GM21447 (cell line): Measurements from ENCODE around the gene WDR46.
A peak's percentile ranks its signal among the peaks of the same experiment; 100 is the strongest.
"Not testable (repeated sequence)": the region's sequence is repeated elsewhere in the genome, so short reads cannot be mapped to it uniquely, and the experiment has no call there.

Experiments
- ATAC-seq: cut with Tn5 transposase; IDR thresholded peaks from one replicate; pipeline ENCODE4 v1.9.1; 2021; ENCODE audit not compliant: unreplicated experiment

WDR46 gene

DNA sequence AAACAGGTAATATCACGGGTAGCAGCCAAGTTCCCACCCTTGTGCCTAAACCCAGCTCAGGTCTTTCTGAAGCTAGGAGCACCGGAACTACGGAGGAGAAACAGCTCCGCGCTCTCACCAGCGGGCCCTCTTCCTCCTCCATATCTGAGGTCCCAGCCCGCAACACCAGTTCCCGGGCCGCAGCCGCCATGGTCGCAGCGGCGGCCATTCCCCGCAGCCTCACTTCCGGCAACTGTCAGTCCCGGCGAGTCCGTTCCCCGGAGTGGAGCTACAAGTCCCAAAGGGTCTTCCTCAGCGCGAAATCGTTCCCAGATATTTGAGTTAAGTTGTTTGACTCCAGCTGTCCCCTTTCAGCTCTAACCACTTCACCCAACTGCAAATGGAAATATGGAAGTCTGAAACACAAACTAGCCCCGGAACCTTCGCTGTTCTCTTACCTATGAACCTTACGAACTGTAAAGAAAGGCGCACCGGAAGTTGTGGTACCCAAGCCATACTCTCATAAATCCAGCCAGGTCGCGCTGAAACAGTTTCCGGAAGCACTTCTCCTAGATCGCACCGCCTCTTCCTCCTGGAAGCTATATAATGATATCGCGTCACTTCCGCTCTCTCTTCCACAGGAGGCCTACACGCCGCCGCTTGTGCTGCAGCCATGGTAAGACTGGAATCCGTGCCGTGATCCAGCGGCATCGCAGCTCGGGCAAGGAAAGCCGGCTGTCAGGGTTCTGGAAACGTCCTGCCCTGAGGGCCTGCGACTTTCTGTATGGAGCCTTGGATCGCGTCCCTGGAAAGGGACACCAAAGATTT lies 17.4 kb downstream of the WDR46 start, which contains the start of the genes RPS18 and VPS52:
TSS of gene RPS18 (plus strand) at position 608 of the 807 bp plus-strand sequence. CDS start at position 653, 45 bp downstream.
TSS of gene VPS52 (minus strand) at position 409 of the 807 bp plus-strand sequence. CDS start at position 208, 201 bp downstream.
- ATAC-seq = peak; percentile 84

DNA sequence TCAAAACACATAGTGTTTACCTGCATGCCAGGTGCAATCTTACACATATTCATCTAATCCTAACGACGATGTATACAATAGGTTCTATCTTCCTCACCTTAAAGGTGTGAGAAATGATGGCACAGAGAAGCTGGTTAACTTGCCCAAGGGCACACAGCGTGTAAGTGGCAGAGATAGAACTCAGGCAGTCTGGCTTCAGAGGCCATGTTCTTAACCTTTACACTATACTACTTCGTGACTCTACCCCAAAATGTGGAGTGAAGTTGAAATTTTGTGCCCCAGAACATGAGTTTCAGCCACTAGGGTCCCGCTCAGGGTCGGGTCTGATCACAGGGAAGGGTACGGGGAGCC lies 17.9 kb downstream of the WDR46 start:
- ATAC-seq = no peak

DNA sequence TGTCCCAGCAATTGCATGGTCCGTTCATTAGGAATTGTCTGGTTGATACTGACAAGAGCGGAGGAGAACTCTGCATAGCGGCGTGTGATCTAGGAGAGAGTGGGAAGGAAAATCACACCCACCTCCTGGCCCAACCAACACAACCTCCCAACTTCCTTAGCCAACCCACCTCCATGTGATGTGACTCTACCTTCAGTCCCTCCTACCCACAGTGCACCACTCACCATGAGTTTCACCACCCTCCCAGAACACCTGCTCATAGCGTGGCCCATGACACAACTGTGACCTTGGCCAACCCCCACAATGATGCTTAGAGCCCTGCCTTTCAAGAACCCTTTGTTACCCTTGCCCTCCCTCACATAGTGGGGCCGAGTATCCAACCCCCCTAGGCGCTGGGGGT lies 25.0 kb downstream of the WDR46 start:
- no peak for ATAC-seq

DNA sequence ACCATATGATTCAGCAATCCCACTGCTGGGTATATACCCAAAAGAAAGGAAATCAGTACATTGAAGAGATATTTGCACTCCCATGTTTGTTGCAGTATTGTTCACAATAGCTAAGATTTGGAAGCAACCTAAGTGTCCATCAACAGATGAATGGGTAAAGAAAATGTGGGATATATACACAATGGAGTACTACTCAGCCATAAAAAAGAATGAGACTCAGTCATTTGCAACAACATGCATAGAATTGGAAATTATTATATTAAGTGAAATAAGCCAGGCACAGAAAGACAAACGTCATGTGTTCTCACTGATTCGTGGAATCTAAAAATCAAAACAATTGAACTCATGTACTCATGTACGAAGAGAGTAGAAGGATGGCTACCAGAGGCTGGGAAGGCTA lies 26.5 kb downstream of the WDR46 start:
- ATAC-seq = not testable (repeated sequence)

DNA sequence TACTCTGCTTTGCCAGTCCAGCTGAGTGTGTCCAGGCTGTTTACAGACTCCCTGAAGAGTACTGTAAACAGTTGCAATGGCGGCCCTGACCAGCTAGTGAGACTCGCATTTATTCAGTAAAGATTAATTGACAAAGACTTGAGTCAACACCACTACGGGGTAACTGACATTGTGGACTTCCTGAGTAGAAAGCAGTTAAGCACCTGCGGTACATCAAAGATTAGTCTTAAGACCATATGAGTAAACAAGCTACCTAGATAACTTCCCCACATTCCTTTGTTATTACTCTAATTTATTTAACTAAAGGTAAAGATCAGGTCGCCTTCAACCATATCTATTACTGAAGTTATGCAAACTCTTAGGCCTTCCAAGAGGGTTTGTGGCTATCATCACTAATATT lies 30.0 kb downstream of the WDR46 start:
- ATAC-seq = no peak

DNA sequence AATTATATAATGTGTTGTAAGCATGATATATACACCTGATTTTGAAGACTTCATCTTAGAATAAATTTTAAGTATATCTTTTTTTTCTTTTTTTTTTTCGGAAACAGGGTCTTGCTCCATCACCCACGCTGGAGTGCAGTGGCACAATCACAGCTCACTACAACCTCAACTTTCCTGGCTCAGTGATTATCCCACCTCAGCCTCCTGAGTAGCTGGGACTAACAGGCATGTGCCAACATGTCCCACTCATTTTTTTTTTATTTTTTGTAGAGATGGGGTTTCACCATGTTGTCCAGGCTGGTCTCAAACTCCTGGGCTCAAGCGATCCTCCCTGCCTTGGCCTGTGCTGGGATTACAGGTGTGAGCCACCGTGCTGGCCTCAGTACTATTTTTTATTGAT lies 34.4 kb downstream of the WDR46 start:
- no peak for ATAC-seq

DNA sequence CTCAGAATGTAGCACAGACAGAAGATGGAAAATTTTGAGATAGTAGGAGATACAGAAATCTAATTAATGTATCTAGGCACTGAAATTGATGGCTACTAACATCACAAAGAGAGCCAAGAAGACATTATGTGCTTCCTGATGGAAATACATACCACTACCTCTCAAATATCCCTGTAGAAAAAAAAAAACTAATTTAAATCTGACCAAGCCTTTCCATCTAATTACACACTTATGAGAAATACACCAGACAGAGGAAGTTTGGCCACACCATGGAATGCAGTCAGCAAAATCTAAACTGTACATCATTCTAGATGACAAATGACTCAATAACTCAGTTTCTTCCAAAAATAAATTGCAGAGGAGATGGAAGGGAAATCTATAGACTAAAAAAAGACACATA lies 36.3 kb downstream of the WDR46 start:
- no peak for ATAC-seq

DNA sequence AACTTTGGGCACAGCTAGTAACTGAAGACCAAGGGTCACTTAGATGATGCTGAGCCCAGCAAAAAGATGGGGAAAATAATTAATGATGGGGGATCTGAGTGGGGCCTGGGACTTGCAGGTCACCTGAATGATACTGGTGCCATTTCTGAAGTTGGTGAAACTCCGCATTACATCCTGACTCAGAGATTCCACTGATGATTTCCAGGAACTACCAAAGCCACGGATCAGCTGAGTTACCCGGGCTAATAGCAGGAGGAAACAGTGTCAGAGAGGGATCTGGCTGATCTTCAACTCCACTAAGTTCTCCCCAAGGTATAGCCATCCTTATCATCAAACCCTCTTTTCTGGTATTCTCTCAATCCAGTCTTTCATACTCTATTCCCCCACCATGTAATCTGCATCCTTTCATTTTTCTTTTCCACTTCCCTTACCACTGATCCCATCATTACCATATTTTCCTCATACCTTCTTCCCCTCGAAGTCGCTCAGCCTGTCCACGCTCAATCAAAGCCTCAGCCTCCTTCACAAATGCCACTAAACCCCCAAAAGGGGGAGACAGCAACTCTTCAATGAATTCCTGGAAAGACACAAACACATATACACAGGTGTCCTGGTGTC lies 37.5 kb downstream of the WDR46 start:
- ATAC-seq = no peak

DNA sequence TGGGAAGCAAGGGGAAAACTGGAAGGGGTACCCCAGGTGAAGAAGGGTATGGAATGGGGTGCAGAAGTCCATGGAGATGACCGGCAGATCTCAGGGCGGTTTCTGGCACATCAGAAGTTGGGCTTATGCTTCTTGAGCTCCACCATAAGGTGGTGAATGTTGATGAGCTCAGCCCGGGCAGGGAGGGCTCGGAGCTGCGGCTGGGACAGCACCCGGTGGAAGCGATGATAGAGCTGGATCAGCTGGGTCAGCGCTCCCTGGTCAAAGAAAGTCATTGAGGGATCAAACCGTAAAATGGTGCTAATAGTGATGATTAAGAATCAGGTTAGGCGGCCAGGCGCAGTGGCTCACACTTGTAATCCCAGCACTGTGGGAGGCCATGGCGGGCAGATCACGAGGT lies 38.3 kb downstream of the WDR46 start:
- ATAC-seq = no peak

DNA sequence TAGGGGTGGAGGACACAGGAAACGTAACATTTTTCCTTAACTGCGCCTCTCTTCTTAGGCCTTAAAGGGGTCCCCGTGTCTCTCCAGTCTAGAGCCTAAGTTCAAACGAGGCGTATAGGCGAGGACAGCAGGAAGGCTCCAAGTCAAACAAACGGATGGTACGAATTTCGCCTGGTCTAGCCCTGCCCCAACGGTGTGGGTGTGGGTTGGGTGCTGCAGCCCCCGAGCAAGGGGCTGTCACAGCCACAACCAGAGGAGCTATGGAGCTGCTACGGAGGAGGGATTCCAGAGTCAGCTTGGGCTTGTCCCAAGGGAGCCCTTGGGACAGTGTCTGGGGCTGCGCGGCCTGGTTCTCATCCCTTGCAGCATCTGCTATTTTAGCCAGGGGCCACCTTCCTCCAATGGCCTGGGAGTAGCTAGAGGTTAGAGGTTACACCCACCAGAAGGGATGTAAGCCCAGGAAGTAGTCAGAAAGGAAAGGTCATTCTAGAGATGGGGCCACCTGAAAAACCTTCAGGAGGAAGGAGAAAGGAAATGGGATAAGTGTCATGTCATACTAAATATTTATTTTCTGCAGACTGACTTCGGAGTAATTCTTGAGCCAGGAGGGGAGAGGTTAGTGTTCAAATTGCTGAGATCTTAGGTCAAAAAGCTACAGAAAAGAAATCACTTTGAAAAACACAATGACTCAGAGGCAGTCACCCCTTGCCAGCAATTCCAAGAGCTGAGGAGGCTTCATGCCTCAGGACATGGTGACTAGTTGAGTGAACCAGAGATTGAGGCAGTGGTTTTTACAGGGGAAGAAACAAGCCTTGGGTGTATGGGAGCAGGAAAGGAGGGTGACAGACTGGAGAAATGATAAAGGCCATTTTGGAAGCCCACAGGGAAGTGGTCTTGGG lies 39.1 kb downstream of the WDR46 start:
- ATAC-seq = no peak

DNA sequence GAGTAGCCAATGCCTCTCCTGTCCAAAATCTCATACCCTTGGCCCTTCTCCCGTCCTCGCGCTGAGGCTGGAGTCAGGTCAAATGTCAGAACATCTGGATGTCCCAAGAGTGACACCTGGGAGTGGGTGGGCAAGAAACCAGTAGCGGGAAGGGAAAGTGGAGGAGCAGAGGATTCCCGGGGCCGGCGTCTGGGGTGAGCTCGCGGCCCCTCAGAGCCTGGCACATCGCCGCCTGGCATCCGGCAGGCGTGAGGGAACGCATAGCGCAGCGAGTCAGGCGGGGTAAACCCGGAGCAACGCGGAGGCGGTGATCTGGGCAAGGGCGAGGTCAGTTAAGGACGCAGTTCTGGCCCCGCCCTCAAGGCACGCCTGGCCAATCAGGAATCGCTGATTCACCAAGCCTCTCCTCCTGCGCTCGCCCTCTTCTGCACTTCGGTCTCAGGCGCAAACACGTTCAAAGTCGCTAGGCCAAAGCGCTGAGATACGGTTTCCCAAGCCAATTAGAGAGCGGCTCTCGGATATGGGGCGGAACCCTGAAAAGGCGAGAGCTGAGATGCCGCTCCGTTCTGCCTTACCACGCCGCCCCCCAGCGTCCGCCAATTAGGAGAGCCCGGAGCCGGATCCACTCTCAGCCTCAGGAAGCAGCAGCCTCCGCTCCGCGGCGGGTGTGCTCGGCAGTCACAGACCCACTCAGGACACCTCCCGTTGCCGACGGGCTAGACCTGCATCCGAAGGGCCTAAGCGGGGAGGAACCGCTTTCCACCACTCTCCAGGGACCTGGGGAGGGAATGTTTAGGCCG lies 39.9 kb downstream of the WDR46 start:
- ATAC-seq = peak; percentile 81

DNA sequence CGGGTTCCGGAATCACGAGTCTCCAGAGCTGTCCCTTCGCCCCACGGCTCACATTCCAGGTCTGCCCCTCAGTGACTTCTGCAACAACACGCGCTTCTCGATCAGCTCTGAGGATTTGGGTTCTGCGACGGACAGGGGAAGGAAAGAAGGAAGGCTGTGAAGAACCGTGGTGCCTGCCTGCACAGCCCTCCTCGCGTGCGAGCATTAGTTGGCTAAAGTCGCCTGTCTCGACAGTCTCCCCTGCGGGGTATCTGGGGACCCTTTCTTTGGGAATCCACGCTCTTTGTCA lies 40.5 kb downstream of the WDR46 start:
- peak; percentile 6 for ATAC-seq

DNA sequence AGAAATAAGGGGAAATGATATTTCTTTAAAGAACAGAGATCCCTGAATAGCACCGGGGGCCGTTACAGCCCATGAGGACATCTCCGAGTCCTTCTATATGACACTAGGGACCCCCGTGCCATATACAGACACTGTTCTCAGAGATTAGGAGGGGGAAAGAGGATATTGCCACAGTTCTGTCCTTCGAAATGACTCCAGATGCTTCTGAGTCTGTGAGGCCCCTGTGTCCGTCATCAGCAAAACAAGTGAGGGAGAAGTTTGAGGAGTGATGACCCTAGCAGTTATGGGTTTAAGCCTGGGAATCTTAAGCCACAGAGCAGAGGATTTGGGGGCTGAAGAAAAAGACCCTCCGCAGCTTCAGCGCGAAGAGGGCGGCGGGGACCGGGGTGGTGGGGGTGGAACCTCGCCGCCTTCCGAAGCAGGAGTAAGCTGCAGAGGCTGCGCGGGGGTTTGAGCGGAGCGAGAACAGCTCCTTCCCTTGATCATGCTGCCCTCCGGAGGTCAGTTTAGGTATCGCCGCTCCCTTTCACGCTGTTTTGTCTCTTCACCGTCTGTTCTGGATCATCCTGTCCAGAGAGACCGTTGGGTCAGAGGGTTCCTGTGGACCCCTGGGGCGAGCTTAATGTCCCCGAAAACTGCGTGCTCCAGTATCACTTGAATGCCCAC lies 40.9 kb downstream of the WDR46 start:
- peak; percentile 44 for ATAC-seq

DNA sequence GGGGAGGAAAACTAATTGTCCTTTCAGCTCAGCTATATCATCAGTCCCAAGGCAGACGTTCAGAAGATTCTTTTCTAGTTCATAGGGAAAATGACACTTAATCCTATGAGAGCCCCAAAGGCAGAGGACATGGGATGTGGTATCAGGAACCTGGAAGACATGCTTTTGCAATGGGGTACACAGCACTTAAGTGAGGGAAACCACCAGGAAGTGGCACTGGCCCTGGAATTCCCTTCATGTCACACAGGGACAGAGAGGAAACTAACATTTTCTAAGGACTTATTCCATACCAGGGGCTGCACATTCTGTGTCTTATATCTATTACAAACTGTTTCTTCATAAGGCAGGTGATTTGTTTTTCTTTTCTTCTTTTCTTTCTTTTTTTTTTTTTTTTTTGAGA lies 45.6 kb downstream of the WDR46 start:
- ATAC-seq = no peak

DNA sequence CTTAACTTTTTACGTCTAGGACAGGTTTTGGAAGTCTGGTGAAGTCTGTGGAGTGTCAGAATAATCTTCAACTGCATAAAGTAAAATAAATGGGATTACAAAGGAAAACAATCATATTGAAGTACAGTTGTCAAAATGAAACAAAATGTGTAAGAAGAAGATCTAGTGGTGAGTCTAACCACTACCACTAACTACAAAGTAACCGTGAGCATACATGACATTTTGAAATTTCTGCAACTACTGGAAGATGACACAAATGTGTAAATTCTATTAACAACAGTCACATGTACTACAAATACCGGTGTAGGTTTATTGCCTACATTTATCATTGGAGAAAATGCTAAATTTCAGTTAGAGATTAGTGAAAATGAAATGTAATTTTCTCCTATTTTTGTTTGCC lies 47.1 kb downstream of the WDR46 start:
- ATAC-seq = no peak

DNA sequence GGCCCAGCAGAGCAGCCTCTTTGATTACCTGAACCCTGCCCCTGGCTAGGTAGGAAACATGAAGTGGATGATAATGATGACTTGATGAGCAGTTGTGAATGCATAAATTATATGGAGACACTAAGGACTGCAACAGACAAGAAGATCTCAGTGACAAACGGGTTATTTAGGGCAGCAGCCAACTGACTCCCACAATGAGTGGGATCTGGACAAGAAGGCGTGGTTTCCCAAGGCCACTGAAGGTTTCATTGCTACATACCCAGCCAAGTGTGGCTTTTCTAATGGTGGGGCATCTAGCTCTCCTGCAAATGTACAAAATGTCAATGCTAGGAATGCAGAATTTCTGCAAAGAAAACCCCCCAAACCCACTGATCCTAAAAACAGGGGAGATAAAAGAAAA lies 51.3 kb downstream of the WDR46 start:
- no peak for ATAC-seq

DNA sequence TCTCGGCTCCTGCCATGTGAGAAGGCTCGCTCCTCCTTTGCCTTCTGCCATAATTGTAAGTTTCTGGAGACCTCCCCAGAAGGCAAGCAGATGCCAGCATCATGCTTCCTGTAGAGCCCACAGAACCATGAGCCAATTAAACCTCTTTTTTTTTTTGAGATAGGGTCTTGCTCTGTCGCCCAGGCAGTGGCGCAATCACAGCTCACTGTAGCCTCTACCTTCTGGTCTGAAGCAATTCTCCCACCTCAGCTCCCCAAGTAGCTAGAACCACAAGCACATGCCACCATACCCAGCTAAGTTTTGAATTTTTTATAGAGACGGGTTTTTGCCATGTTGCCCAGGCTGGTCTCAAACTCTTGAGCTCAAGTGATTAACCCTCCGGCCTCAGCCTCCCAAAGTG lies 52.2 kb downstream of the WDR46 start:
- ATAC-seq = no peak

DNA sequence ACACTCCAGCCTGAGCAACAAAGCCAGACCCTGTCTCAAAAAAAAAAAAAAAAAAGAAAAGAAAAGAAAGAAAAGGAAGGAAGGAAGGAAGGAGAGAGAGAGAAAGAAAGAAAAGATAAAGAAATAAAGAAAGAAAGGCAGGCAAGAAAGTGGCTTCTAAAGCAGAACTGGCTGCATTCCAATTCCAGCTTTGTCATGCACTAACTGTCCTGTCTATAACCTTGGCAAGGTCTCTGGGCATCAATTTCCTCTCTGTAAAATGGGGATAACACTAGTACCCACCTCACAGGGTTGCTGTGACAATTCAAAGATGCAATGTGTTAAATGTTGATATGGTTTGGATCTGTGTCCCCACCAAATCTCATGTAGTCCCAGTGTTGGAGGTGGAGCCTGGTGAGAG lies 52.7 kb downstream of the WDR46 start:
- ATAC-seq = no peak

DNA sequence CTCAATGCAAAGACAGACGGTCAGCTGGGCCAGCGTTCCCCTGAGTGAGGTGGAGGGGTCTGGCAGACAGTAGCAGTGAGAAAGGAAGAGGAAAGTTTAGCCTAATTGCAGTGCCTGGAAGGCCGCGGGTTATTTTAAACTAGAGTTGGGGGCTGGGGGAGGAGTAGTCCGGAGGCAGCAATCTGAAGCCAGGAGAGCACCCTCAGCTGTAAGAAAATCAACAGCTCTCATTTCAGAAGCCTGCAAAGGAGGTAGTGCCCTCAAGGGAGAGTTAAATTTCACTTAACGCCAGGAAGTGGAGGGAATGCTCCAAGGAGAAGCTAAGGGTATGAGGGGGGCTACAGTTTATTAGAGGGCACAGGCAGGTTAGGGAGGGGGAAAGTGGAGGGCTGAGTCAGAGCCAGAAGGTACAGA lies 53.8 kb downstream of the WDR46 start:
- no peak for ATAC-seq
